H9 (cell line): ENCODE measurements around the gene STRA6. TPM values are rescaled to one million over a fixed set of nuclear protein-coding genes. Genes with fewer than 3 reads are reported as not detected.

Experiments
- DNase-seq: peaks from one replicate; pipeline ENCODE4 v3.0.0-alpha.2; 2017
- H2AFZ ChIP-seq: one replicate; pipeline ENCODE4 v1.6.1; 2013; ENCODE audit warnings: mild to moderate bottlenecking, low read length, control low read depth, moderate library complexity
- H2AK5ac ChIP-seq: 2 replicates; pipeline ENCODE4 v1.6.1; 2013; ENCODE audit warnings: low read length, control low read depth, mixed read lengths; ENCODE audit not compliant: insufficient read length
- H2BK120ac ChIP-seq: one replicate; pipeline ENCODE4 v1.6.1; 2013; ENCODE audit warnings: low read depth, mild to moderate bottlenecking, low read length, control low read depth, inconsistent platforms; ENCODE audit not compliant: poor library complexity, severe bottlenecking
- H2BK12ac ChIP-seq: 2 replicates; pipeline ENCODE4 v1.6.1; 2013; ENCODE audit warnings: low read length, control low read depth, mixed read lengths, low read depth; ENCODE audit not compliant: insufficient read length
- H2BK15ac ChIP-seq: 2 replicates; pipeline ENCODE4 v1.6.1; 2013; ENCODE audit warnings: low read depth, low read length, control low read depth
- H2BK20ac ChIP-seq: one replicate; pipeline ENCODE4 v1.6.1; 2013; ENCODE audit warnings: low read depth, mild to moderate bottlenecking, low read length, control low read depth, inconsistent platforms; ENCODE audit not compliant: poor library complexity, severe bottlenecking
- H2BK5ac ChIP-seq: 2 replicates; pipeline ENCODE4 v1.6.1; 2013; ENCODE audit warnings: low read length, control low read depth, mixed read lengths; ENCODE audit not compliant: insufficient read length
- H3K14ac ChIP-seq: 2 replicates; pipeline ENCODE4 v1.6.1; 2013; ENCODE audit warnings: low read length, control low read depth; ENCODE audit not compliant: insufficient read depth
- H3K18ac ChIP-seq: 2 replicates; pipeline ENCODE4 v1.6.1; 2013; ENCODE audit warnings: low read depth, mild to moderate bottlenecking, mixed read lengths, low read length, control low read depth; ENCODE audit not compliant: insufficient read length
- H3K23ac ChIP-seq: 2 replicates; pipeline ENCODE4 v1.6.1; 2013; ENCODE audit warnings: low read length, control low read depth, mixed read lengths, low read depth; ENCODE audit not compliant: insufficient read length
- H3K23me2 ChIP-seq: 2 replicates; pipeline ENCODE4 v1.6.1; 2013; ENCODE audit warnings: low read depth, mild to moderate bottlenecking, mixed read lengths, low read length, control low read depth; ENCODE audit not compliant: insufficient read length, poor library complexity, severe bottlenecking
- H3K27ac ChIP-seq: 2 replicates; pipeline ENCODE4 v1.5.1; 2013; ENCODE audit warnings: low read length, control low read depth, mixed read lengths, low read depth; ENCODE audit not compliant: insufficient read length
- H3K27me3 ChIP-seq: 2 replicates; pipeline ENCODE4 v1.6.1; 2013; ENCODE audit warnings: low read length, control low read depth, inconsistent platforms; ENCODE audit not compliant: insufficient read depth
- H3K4ac ChIP-seq: 2 replicates; pipeline ENCODE4 v1.6.1; 2013; ENCODE audit warnings: low read depth, mild to moderate bottlenecking, control low read depth, inconsistent platforms, low read length, moderate library complexity
- H3K4me1 ChIP-seq: 2 replicates; pipeline ENCODE4 v1.6.1; 2013; ENCODE audit warnings: low read length, control low read depth, inconsistent platforms; ENCODE audit not compliant: insufficient read depth
- H3K4me2 ChIP-seq: 2 replicates; pipeline ENCODE4 v1.6.1; 2013; ENCODE audit warnings: low read length, control low read depth, mixed read lengths; ENCODE audit not compliant: insufficient read length, insufficient read depth
- H3K56ac ChIP-seq: 2 replicates; pipeline ENCODE4 v1.6.1; 2013; ENCODE audit warnings: low read depth, mild to moderate bottlenecking, mixed read lengths, low read length, control low read depth; ENCODE audit not compliant: insufficient read length
- H3K79me1 ChIP-seq: 2 replicates; pipeline ENCODE4 v1.6.1; 2013; ENCODE audit warnings: low read depth, mild to moderate bottlenecking, moderate library complexity, low read length, control low read depth, inconsistent platforms; ENCODE audit not compliant: insufficient read depth, poor library complexity, severe bottlenecking
- H3K79me2 ChIP-seq: 2 replicates; pipeline ENCODE4 v1.6.1; 2013; ENCODE audit warnings: low read length, control low read depth, inconsistent platforms; ENCODE audit not compliant: insufficient read depth
- H3K9ac ChIP-seq: 2 replicates; pipeline ENCODE4 v1.6.1; 2013; ENCODE audit warnings: low read length, control low read depth, mixed read lengths; ENCODE audit not compliant: insufficient read length; ENCODE audit errors: extremely low read depth
- H3K9me3 ChIP-seq: one replicate; pipeline ENCODE4 v1.6.1; 2013; ENCODE audit warnings: low read depth, low read length, inconsistent platforms; ENCODE audit not compliant: control insufficient read depth
- H3T11ph ChIP-seq: one replicate; pipeline ENCODE4 v1.6.1; 2013; ENCODE audit warnings: mild to moderate bottlenecking, low read length, control low read depth, inconsistent platforms
- H4K20me1 ChIP-seq: one replicate; pipeline ENCODE4 v1.6.1; 2013; ENCODE audit not compliant: control insufficient read depth, insufficient read length, insufficient read depth
- H4K5ac ChIP-seq: 2 replicates; pipeline ENCODE4 v1.6.1; 2013; ENCODE audit warnings: low read depth, mild to moderate bottlenecking, mixed read lengths, low read length, control low read depth; ENCODE audit not compliant: insufficient read length
- H4K8ac ChIP-seq: replicated peaks from 2 replicates; pipeline ENCODE4 v1.6.1; 2013; ENCODE audit warnings: low read length, control low read depth, mixed read lengths, low read depth; ENCODE audit not compliant: insufficient read length
- H4K91ac ChIP-seq: 2 replicates; pipeline ENCODE4 v1.6.1; 2013; ENCODE audit warnings: low read depth, mild to moderate bottlenecking, moderate library complexity, mixed read lengths, low read length, control low read depth; ENCODE audit not compliant: insufficient read length
- H3K27ac Mint-ChIP-seq, 3 experiments: 2 replicates in 2 of 3; 3 replicates in 1 of 3; pipeline ENCODE4 v1.8.0; 2020 to 2021; ENCODE audit warnings: mixed read lengths in 3 of 3, mild to moderate bottlenecking in 1 of 3, moderate library complexity in 1 of 3
- H3K27me3 Mint-ChIP-seq: 2 replicates; pipeline ENCODE4 v1.8.0; 2021; ENCODE audit warnings: low read depth, mild to moderate bottlenecking, moderate library complexity, mixed read lengths
- H3K36me3 Mint-ChIP-seq, 3 experiments: 2 replicates in 2 of 3; 3 replicates in 1 of 3; pipeline ENCODE4 v1.8.0; 2020 to 2021; ENCODE audit warnings: low read depth in 3 of 3, mixed read lengths in 3 of 3; ENCODE audit not compliant: insufficient read depth in 1 of 3
- H3K4me1 Mint-ChIP-seq, 2 experiments: 2 replicates each; pipeline ENCODE4 v1.8.0; 2020; ENCODE audit warnings: mixed read lengths in 2 of 2
- H3K4me3 Mint-ChIP-seq, 2 experiments: 2 replicates in 1 of 2; 3 replicates in 1 of 2; pipeline ENCODE4 v1.8.0; 2020 to 2021; ENCODE audit warnings: mild to moderate bottlenecking in 2 of 2, mixed read lengths in 2 of 2, moderate library complexity in 1 of 2
- H3K9me3 Mint-ChIP-seq, 2 experiments: 2 replicates in 1 of 2; 3 replicates in 1 of 2; pipeline ENCODE4 v1.8.0; 2020; ENCODE audit warnings: mild to moderate bottlenecking in 2 of 2, mixed read lengths in 2 of 2, moderate library complexity in 1 of 2
- WGBS: extraction: QIAGEN DNeasy Blood & Tissue Kit; methylation state at CpG from one replicate; pipeline ENCODE4 v1.1.7; 2013; ENCODE audit warnings: missing lambda C conversion rate, low lambda C conversion rate, mixed read lengths; ENCODE audit not compliant: insufficient read length; ENCODE audit errors: extremely low coverage; 5-methylcytosine and 5-hydroxymethylcytosine counted together
- total RNA-seq: library from RNA; stranded (reverse); gene quantifications from 2 replicates; pipeline ENCODE4 v1.2.1, GENCODE V29; 2021
- TF ChIP-seq, protein P1 (sequence below): fragments of 200-600 bp; sonication (generic); conservative IDR thresholded peaks from 3 replicates; pipeline ENCODE4 v1.8.0; 2021; ENCODE audit warnings: antibody characterized with exemption, mild to moderate bottlenecking

Gene STRA6
- total RNA-seq, 1 experiment from 2014 or later = 12.8 TPM

DNA sequence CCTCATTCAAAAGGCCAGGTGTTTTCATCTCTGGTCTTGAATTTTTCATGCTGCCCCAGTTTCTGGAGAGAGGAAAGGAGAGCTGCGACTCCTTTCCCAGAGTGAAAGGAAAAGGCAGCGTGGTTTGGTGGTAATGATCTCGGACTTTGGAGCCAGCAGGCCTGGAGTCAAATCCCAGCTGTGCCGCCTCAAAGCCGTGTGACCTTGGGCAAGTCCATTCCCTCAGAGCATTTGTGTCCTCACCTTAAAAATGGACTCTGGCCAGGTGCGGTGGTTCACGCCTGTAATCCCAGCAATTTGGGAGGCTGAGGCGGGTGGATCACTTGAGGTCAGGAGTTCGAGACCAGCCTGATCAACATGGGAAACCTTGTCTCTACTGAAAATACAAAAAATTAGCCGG is 28.9 kb upstream of the STRA6 start:
- no peaks in the 10 kb centered on the region for H4K20me1 ChIP-seq
- H3K14ac ChIP-seq = no peak overlapping the region
- H3K9me3 ChIP-seq = no peaks in the 10 kb centered on the region
- H2BK12ac ChIP-seq = no peak overlapping the region
- no peaks in the 10 kb centered on the region; a peak in 1 of 7 replicates for H3K36me3 Mint-ChIP-seq
- H3K18ac ChIP-seq = no peak overlapping the region
- no peak overlapping the region for H4K91ac ChIP-seq
- H3K4me1 ChIP-seq = no peaks in the 10 kb centered on the region
- no peak overlapping the region for H2BK20ac ChIP-seq
- no peak overlapping the region for H3K4ac ChIP-seq
- no peak overlapping the region for H3K27ac Mint-ChIP-seq
- no peaks in the 10 kb centered on the region for H3K9me3 Mint-ChIP-seq
- H3K9ac ChIP-seq = no peak overlapping the region
- no peak overlapping the region for H4K8ac ChIP-seq
- H2BK120ac ChIP-seq = no peak overlapping the region
- no peak overlapping the region for H2AK5ac ChIP-seq
- no peaks in the 10 kb centered on the region for H3K79me2 ChIP-seq
- no CpG with 5 or more reads among the region's 10 CpGs for WGBS
- TF ChIP-seq, protein P1, sequence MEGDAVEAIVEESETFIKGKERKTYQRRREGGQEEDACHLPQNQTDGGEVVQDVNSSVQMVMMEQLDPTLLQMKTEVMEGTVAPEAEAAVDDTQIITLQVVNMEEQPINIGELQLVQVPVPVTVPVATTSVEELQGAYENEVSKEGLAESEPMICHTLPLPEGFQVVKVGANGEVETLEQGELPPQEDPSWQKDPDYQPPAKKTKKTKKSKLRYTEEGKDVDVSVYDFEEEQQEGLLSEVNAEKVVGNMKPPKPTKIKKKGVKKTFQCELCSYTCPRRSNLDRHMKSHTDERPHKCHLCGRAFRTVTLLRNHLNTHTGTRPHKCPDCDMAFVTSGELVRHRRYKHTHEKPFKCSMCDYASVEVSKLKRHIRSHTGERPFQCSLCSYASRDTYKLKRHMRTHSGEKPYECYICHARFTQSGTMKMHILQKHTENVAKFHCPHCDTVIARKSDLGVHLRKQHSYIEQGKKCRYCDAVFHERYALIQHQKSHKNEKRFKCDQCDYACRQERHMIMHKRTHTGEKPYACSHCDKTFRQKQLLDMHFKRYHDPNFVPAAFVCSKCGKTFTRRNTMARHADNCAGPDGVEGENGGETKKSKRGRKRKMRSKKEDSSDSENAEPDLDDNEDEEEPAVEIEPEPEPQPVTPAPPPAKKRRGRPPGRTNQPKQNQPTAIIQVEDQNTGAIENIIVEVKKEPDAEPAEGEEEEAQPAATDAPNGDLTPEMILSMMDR = no peak
- no peak overlapping the region for H3K23ac ChIP-seq
- no peak for DNase-seq
- H3K79me1 ChIP-seq = no peaks in the 10 kb centered on the region
- no peak overlapping the region for H3T11ph ChIP-seq
- H3K4me2 ChIP-seq = no peak overlapping the region
- H2AFZ ChIP-seq = no peak overlapping the region
- H2BK5ac ChIP-seq = no peak overlapping the region
- H3K4me3 Mint-ChIP-seq = no peak overlapping the region
- H3K27me3 ChIP-seq = peaks cover 2% of the 10 kb centered on the region; the same call in 1 of the 2 replicates
- H2BK15ac ChIP-seq = no peak overlapping the region
- peaks cover 38 to 53% of the 10 kb centered on the region in 2 experiments for H3K4me1 Mint-ChIP-seq
- H3K27me3 Mint-ChIP-seq = peaks cover 71% of the 10 kb centered on the region
- H3K23me2 ChIP-seq = no peaks in the 10 kb centered on the region
- H4K5ac ChIP-seq = no peak overlapping the region
- no peak overlapping the region for H3K56ac ChIP-seq
- H3K27ac ChIP-seq = no peak overlapping the region
